Activated CD8-positive, alpha-beta memory T cell treated with anti-CD3 and anti-CD28 coated beads, Interleukin-2, amount 50 U/mL, for 24 hours (primary cell): Measurements from ENCODE around the gene GLT6D1.
"Not testable (repeated sequence)": the region's sequence is repeated elsewhere in the genome, so short reads cannot be mapped to it uniquely, and the experiment has no call there.

Source experiments
- DNase-seq: peaks from one replicate; pipeline ENCODE4 v3.0.0-alpha.2; 2020; ENCODE audit errors: extremely low read depth

Gene GLT6D1

GRCh38 chr9:135664801-135665794 is 25.8 kb upstream of the GLT6D1 start:
- no peak for DNase-seq

DNA sequence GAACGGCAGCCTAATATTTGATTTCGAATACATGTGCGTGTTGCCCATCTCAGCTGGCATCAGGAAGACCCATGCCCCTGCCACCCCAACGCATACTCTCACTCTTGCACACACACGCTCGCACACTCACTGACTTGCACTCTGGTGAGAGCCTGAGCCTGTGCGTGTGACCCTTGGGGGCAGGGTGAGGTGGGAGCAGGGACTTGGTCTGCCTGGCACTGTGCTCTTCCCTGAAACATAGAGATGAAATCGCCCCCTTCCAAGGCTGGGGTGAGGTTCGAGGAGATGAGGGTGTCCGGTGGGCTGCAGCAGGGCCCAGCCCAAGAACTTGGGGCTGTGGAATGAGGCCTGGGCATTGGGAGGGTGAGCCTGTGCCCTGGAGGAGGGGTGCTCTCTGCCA is 24.9 kb upstream of the GLT6D1 start:
- DNase-seq = no peak

DNA sequence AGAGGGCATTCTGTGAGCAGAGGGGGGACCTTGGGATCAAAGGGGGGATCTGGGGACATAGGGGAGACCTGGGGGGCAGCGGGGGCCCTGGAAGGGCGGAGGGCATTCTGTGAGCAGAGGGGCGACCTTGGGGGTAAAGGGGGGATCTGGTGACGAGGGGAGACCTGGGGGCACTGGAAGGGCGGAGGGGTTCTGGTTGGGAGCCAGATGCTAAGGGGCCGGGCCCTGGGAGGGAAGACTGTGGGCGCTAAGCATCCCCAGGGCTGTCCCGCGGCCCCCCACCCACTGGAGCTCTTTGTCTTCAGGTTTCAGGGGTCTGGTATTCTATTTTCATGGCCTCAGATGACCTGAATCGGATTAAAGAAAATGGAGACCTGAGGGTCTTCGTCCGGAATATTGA is 24.5 kb upstream of the GLT6D1 start:
- DNase-seq = no peak

DNA sequence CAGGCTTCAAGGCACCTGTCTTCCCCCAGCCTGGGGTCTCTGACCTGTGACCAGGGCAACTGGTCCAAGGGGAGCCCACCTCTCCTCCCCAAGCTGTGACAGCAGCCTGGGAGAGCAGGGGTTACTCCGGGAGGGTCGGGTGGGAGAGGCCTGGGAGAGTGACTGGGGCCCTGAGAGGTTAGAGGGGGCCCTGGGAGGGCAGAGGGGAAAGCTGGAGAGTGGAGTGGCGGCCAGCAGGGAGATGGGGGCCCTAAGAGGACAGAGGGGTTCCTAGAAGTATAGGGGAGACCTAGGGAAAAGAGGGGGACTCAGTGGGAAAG is 24.1 kb upstream of the GLT6D1 start:
- DNase-seq = no peak

DNA sequence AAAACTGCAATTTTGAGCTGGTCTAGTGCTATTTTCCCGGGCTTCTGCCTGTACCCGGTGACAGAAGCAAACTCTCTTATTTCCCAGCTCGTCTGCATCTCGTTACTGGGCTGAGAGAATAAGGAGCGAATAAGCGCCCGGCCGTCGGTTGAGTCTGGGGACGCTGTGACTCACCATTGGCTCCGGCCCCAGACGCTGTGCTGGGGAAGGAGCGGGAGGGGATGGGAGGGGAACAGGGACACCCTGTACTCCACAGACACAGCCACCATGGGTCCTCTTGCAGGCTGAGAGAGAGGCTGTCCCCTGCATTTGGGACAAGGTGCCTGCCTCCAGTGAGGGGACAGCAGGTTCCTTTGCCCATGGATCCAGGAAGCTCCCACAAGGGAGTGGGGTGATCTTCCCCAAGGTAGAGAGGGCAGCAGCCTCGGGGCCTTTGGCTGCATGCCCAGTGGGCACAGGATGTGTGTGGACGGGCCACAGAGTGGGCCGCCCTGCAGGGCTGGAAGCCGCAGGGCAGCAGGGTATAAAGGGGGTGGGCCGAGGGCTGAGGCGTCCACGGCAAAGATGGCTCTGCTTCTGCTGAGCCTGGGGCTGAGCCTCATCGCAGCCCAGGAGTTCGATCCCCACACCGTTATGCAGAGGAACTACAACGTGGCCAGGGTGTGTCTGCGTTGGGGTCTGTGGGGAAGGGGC is 23.6 kb upstream of the GLT6D1 start, which contains the start of gene LCN9:
Gene LCN9, plus strand, starts transcription at position 552 of the 693 bp plus-strand sequence. Its CDS starts 13 bp downstream, at position 565.
- DNase-seq = no peak

DNA sequence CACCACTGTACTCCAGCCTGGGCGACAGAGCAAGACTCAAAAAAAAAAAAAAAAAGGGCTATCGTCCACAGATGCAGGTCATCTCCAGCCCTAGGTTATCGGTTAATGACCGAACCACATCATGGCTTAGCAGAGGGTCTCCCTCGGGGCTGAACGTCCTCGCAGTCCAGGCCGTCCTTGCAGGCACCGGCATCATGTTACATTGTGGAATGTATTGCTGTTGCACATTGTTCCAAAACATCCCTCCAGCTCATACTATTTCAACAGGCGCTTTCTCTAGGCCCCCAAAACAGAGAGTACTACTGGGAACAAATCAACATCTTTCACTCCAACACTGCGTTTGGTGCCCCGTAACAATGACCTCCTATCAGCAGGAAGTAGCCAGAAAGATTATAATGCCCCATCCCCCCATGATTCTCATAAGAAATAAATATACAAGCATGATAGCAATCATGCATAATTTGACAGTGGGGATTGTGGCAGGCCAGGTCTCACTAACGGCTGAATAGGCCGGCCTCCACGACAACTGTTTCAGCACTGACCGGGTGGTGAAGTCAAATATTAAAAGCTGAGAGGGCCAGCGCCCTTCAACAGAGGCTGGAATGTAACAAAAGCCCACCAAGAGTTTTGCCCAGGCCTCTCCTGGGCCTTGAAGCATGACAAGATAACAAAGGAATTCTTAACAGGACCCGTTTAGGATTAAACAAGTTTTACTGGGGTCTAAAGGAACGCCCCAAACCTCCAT is 22.6 kb upstream of the GLT6D1 start:
- DNase-seq = no peak

DNA sequence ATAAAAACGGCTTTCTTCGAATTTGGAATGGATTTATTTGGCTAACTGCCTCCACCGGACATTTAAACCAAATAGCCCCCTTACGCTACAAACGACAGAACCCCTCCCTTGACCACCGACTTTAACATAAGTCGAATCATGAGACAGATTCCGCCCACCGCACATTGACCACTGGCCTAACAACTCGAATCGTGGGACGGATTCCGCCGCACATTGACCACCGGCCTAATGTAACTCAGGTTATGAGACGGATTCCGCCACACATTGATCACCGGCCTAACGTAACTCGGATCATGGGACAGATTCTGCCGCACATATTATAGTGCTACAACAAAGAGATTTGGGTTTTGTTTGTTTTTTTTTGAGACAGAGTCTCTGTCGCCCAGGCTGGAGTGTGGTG is 21.1 kb upstream of the GLT6D1 start:
- no peak for DNase-seq

- DNase-seq = no peak
Measured at GRCh38 chr9:135659252-135659651, 19.9 kb upstream of the GLT6D1 start.

DNA sequence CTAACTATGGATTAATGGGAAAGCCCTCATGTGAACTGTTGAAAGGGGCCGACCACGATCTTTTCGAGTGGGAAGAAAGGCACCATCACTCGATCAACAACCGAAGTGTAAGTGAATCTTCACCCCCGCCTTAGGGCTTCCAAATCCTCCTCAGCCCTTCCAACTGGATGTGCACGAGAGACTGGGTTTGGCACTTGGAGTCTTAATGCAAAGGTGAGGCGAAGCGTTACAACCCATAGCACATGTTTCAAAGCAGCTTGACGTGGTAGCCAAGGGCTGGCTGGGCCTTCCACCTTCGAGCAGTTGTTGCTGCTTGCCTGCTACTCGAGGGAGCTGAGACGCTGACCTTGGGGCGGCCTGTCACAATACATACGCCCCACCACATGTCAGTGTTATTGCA is 18.1 kb upstream of the GLT6D1 start:
- no peak for DNase-seq

DNA sequence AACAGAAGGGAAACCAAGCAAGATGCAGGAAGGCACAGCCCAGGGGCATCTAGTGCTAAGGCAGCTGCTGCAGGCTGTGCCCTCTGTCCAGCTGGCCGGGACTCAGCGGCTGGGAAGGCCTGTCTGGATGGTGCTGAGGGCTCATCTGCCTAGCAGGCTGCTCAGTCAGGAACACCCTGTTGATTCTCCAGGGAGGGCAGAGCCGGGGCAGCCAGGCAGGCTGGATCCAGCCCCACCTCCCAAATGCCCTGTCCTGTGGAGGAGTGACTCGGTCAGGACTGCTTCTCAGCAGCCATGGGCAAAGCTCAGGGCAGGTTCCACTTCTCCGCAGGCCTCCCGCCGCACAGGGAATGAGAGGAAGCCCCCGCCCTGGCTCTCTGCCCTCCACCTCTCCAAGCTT is 16.0 kb upstream of the GLT6D1 start:
- no peak for DNase-seq

DNA sequence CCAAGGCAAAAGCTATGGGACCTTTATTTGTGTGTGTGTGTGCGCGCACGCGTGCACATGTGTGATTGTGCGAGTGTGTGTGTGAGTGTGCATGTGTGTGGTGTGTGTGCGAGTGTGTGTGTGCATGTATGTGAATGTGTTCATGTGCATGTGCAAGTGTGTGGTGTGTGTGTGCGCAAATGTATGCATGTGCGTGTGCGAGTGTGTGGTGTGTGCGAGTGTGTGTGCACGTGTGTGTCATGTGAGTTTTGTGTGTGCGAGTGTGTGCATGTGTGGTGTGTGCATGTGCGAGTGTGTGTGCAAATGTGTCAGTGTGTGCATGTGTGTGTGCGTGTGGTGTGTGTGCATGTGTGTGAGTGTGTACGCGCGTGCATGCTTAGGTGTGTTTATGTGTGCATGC is 11.1 kb upstream of the GLT6D1 start:
- no peak for DNase-seq

DNA sequence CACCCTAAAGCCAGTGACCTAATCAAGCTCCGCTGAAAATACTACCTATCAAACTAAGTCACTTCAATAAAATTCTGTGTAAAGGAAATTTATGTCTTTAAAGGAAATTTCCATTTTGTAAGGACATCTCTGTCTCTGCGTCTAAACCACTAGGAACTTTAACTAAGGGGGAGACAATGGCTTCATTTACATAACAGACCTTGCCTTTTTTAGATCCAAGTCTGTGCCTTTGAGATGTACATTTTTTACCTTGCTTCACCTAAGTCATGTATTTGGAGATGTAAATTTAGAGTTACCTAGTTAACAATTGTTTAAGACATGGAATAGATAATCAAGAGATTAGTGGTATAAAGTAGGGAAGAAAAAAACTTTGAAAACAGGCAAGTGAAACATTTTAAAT is 10.2 kb upstream of the GLT6D1 start:
- no peak for DNase-seq

- no peak for DNase-seq
Measured at GRCh38 chr9:135648494-135649410, 9.4 kb upstream of the GLT6D1 start.

GRCh38 chr9:135647884-135648283 is 8.5 kb upstream of the GLT6D1 start:
- no peak for DNase-seq

- DNase-seq = no peak
Measured at GRCh38 chr9:135644631-135645218, 5.4 kb upstream of the GLT6D1 start.

DNA sequence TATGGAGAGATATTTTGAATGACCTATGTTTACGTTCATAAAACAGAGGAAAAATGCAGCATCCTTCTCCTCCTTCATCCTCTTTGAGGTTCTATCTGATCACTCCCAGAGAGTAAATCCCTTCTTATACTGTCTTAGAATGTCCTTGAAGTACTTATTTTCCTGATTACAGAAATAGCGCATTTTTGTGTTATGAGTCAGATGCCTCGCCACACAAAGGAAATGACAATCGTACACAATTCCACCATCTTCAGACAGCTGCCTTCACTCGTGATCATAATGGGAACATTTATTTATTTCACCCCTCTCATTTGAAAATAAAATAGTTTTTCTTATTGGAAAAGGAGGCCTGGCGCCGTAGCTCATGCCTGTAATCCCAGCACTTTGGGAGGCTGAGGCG is 2.4 kb upstream of the GLT6D1 start:
- DNase-seq = no peak

GRCh38 chr9:135641047-135641446 is 1.7 kb upstream of the GLT6D1 start:
- DNase-seq = no peak

DNA sequence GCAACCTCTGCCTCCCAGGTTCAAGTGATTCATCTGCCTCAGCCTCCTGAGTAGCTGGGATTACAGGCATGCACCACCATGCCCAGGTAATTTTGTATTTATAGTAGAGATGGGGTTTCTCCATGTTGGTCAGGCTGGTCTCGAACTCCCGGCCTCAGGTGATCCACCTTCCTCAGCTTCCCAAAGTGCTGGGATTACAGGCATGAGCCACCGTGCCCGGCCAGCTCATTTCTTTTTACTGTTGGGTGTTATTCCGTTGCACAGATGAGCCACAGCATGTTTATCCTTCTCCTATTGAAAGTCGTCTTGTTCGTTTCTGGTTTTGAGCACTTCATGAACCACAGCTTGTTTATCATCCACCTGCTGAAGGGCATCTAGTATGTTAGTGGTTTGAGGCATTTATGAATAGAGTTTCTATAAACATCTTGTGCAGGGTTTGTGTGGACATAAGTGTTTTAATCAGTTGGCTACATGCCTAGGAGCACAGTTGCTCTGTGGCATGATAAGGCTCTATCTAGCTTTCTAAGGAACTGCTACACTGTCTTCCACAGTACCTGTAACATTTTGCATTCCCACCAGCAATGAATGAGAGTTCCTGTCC is 2.3 kb downstream of the GLT6D1 start:
- DNase-seq = not testable (repeated sequence)

DNA sequence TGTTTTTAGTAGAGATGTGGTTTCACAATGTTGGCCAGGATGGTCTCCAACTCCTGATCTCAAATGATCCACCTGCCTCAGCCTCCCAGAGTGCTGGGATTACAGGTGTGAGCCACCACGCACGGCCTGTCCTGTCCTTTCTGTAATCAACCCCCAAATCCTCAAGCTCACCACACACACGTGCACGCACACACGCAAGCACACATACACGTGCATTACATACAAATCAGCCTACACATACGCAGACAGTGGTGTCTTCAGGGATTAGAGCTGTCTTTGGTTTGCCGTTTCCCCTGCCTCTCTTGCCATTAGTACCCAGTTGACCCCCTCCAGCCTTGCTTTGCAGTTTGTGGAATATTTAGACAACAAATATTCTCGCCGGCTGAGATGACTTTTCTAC is 6.5 kb downstream of the GLT6D1 start:
- DNase-seq = no peak

DNA sequence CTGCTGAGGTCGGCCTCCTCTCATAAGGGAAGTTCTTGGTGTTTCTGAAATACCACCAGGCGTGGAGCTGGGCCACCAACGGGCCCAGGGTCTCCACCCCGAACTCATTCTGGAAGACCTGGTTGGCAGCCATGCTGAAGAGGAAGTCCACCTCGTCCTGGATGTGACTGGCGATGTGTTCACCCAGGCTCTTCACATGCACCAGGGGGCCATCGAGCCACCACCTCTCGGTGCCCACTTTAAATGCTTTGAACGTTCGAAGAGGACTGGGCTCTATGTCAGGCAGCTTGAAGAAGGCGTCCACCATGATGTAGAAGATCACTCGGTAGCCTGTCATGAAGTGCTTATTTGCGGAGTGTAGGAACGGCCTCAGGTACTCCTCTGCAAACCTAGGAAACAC is 15.1 kb downstream of the GLT6D1 start:
- no peak for DNase-seq
